Jurkat, Clone E6-1 (cell line): ENCODE measurements around the gene KIRREL3. TPM values are rescaled to one million over a fixed set of nuclear protein-coding genes. Genes with fewer than 3 reads are reported as not detected.

Experiments
- DNase-seq: peaks from one replicate; pipeline ENCODE4 v3.0.0-alpha.2; 2011; ENCODE audit warnings: low read depth, low spot score
- H3K4me3 ChIP-seq: 2 replicates; pipeline ENCODE4 v1.5.1; 2011; ENCODE audit warnings: mild to moderate bottlenecking, low read length, control low read depth, moderate library complexity
- polyA plus RNA-seq: library from polyadenylated mRNA; unstranded; fragments of >200 nt; gene quantifications from one replicate; pipeline ENCODE4 v1.2.1, GENCODE V29; 2012; ENCODE audit warnings: missing spikeins; ENCODE audit not compliant: insufficient read length, insufficient read depth

The KIRREL3 gene
- not detected for polyA plus RNA-seq

DNA sequence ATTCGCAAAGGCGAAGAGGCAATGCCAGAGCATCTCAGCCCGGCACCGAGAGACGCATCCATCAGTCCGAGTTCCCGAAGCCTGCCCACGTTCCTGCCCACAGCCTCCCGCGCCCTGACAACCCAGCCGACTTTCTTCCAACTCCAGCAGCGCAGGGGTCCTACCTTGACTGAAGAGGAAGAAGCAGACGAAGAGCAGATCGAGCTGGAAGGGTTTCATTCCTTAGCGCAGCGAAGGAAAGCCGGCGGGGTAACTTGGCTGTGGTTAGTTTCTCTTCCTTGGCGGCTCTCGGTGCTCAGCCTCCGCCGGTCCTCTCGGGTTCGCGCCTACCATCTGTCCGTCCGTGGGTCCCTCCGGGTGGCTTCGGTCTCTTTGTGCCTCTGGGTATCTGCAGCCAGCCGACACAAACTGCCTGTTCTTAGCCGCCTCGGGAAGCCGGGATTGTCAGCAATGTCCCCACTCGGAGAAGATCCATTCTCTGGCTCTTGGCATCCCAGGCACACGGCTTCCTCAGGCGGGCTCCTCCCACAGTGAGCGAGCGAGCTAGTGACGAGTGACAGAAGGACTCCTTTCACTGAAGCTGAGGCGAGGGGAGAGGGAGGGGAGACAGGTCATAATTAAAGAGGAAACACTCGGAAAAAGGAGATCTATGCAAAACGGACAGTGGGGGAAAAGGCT, at the start of gene KIRREL3:
TSS of gene KIRREL3 (minus strand) at position 480 of the 678 bp plus-strand sequence.
- no peak for DNase-seq
- H3K4me3 ChIP-seq, result no peak within 1 kb of the TSS

DNA sequence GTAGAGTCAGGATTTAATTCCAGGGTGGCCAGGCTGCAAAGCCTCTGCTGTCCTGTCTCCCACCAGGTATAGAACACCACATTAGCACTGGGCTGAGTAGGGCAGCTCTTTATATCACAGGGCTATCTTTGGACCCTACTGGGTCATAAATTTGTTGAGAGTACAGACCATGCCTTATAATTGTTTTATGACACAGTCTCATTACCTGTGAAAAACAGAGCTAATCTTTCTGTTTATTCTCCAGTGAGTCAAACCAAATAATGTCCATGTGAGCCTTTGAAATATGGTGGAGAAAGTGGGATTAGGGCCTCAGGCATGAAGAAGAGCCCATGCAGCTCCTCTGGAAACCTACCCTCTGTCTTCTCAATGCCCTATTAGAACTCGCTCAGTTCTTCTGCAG, 49.6 kb upstream of the KIRREL3 start:
- no peak overlapping the region for H3K4me3 ChIP-seq
- no peak for DNase-seq

DNA sequence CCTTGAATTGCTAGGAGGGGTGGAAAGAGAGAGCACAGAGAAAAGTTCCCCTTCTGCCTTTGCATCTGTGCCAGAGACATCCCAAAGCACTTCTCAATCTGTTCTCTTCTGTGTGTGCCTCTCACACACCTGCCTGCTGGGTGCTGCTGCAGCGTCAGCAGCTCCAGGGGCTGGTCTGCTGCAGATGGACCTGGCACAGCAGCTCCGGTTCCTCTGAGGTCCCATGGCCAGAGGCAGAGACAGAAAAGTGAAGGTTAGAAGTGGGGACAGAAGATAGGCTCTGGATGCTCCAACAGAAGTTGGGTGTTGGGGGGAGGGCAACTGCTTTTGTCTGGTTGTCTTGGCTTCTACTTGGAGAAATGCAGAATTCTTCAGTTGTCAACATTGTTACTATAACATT, 48.9 kb upstream of the KIRREL3 start:
- no peak overlapping the region for H3K4me3 ChIP-seq
- DNase-seq, result no peak

DNA sequence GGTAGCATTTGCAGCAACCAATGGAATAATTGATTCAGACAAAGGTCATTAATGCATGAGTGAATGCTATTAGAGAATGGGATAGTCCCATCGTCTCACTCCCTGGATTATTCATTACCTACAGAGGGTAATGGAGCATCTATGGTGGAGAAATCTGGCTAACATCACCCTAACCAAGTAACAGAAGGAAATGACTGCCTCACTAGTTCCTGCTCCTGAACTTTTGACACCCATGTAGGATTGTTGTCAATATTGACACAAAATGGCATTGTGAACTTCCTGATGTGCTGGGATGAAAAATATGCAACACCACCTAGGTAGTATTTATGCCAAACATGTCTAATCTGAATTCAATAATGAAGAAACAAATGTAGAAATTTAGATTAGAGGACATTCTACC, 44.0 kb upstream of the KIRREL3 start:
- no peak for DNase-seq
- no peak overlapping the region for H3K4me3 ChIP-seq

DNA sequence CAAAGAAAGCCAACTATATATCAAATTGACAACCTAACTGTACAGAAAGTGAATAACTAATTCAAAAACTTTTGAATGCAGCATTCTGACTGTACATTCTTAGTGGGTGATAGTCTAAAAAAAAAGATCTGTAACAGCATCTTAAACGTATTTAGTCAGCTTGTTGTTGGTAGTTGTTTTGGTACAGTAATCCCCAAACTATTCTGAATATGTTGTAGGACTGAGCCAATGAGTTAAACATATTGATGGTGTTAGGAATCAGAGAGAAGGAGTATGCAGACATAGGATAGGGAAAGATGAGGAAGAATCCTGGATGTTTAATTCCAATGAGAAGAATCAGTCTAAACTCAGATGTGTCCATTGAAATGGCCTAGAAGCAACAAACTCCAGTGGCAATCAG, 41.9 kb upstream of the KIRREL3 start:
- DNase-seq, result no peak
- H3K4me3 ChIP-seq, result no peak overlapping the region

DNA sequence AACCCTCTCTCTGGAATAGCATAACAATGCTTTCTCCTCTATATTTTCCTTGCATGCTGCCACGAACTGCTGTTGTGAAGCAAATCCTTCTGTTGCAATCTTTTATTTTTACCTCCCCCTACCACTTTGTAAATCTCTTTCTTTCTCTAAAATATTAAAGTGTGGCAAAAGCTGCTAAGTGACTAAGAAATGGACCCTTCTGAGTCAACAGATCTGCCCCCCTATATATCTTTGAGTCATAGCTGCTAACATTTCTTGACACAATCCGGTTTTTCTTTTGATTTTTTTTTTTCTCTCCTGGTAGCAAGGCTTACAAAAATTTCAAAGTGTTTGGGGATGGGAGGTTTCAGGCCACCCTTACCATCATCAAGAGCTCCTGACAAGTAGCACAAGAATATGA, 39.0 kb upstream of the KIRREL3 start:
- no peak for DNase-seq
- no peak overlapping the region for H3K4me3 ChIP-seq

DNA sequence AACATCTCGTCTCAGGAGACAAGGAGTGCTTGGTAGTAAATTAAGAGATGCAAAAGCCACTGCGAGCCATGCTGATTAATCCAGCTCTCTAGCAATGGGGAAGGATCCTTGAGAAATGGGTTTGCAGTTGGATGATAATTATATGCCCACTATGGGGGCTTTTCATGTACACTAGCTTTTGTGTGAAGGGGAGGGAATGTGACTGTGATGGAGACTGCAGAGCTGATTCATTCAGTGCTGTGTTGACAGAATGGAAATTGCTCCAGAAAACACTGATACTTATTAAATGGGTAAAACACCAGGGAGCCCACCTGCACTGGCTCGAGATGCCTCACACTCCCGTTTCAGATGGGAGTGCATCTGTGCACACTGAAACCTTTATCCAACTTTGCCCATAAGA, 37.0 kb upstream of the KIRREL3 start:
- no peak for DNase-seq
- H3K4me3 ChIP-seq, result no peak overlapping the region

DNA sequence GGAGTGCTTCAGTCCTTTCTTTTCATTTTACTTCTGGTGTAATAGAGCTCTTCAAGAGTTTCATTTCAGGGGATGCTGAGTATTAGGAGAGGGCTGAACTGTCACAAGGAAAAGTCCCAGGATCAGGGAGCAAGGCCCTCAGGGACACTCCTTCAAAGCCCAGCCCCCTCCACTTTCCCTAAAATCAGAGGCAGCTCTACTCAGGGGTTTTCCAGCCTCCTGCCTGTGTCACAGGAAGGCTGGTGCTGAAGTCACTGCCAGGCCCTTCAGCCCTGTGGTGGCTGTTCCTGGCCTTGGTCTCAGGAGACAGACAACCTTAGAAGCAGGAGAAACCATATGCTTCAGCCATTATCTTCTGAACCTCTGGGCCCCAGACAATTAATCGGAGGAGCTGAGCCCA, 36.4 kb upstream of the KIRREL3 start:
- H3K4me3 ChIP-seq, result no peak overlapping the region
- DNase-seq, result no peak

DNA sequence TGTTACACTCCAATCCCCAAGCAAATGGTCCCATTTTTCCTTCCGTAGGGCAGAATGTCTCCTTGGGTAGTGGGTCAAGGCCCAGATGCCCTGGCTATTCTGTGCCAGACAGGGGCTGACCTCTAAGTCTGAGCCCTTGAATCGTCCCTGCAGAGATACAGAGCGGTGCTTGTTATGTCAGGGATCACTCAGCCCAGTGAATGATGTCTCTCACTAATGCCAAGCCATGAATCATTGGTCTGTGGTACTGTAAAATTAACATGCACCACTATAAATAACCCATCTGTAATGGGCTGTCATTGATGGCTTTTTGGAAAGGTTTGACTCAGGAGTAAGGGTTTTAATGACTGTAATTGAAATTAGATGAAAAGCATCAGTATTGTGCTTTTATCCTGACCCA, 35.3 kb upstream of the KIRREL3 start:
- DNase-seq, result no peak
- H3K4me3 ChIP-seq, result no peak overlapping the region

DNA sequence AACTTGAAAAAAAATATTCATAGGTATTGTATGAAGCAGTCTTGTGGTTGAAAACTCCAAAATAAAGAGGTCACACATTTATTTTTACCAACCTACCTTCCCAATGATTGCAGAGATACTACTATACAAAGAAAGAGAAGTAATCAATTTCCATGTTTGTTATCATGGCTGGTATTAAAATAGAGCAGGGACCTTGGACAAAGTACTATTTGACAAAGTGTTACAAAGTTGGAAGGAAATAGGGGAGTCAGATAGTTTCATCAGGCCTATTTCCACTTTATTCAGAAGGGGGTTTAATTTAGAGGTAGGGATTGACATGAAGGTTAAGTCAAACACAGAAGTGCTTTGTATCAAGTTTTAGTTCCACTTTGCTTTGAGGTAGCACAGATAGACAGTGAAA, 34.4 kb upstream of the KIRREL3 start:
- DNase-seq, result no peak
- no peak overlapping the region for H3K4me3 ChIP-seq

DNA sequence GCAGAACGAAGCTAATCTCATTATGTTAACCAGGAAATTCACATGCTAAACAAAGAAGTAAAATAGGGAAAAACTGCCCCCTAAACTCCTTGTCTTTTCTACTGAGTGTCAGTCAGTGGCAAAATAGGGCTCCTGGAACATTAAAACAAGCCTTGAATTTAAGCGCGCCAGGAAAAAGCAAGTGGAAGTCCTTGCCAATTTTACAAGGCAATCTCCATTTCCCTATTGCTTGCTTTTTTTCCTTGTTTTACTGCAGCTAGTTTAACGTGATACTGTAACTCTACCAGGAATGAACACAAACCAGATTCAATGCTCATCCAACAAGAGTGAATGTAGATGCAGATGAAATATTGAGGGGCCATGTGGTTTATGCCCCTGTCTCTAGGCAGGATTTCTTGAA, 28.1 kb upstream of the KIRREL3 start:
- DNase-seq, result no peak
- H3K4me3 ChIP-seq, result no peak overlapping the region

DNA sequence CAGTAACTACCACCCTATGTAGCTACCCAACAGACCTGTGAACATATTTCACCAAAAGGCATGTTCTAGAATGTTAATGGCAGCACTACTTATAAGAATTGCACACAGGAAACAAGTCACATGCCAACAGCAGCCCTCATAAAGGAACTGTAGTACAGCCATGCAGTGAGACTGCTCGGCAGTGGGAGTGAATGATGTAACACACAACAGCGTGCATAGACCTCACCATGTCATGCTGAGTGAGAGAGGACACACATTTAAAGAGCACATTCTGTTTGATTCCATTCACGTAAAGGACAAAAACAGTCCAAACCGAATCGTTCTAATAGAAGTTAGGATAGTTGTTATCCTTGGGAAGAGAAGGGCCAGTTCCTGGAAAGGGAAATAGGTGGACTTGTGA, 27.2 kb upstream of the KIRREL3 start:
- no peak overlapping the region for H3K4me3 ChIP-seq
- DNase-seq, result no peak

DNA sequence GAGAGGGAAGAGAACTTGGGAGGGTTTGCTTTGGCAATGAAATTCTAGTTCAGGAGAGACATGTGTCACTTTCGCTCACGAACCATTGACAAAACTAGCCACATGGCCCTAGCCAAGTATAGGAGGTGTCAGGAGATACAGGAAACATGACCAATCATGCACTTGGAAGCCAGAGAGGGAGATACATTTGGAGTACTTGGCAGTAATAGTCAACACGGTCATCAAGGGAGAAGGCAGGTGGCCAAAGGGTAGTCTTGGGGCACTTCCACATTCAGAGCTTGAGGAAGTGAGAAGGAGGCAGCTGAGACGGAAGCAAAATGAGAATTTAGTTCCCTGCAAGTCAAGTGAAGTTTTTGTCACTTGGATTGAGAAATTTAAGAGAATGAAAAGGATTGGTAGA, 26.4 kb upstream of the KIRREL3 start:
- no peak for DNase-seq
- H3K4me3 ChIP-seq, result no peak overlapping the region

DNA sequence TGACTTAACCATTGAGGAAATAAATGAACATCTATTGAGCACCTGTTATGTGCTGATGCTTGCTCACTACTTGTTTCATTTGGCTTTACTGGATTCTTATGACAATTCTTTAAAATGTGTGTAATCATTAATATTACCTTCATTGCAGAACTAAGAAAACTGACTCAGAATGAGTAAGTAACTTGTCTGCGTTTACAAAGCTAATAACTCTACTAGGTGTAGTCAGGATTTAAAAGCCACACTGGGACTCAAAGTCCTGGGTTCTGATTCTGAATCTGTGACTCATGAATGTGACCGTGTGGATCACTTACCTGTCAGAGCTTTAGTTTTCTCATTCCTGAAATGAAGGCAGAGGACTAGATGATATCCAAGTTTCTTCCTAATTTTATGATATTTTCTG, 23.4 kb upstream of the KIRREL3 start:
- no peak for DNase-seq

DNA sequence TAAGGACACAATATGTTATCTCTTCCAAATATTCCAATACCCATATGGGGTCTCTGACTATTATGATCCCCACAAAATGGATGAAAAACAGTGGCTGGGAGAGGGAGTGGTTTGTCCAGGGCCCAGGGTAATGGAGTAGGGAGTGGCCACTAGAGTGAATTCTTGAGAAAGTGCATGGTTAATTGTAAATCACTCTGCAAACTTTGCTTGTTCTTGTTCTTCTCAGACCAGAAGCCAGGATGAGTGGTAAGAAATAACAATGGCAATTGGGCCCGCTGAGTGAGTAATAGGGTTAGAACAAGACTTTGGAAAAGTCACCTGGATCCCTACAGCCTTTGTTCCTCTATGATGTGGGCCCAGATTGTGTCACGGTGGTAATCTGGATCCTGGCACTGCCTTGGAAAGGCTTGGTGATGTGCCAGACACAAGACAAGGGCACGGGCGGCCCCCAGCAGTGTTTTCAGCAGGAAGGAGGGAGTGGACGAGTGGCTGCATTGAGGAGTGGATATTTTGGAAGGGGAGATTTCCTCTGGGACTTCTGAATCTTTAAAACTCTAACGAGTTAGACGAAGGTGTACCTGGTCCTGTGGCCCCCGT, 18.2 kb upstream of the KIRREL3 start:
- DNase-seq, result no peak
- H3K4me3 ChIP-seq, result no peak overlapping the region

More for the DNA sequence above, 23.4 kb upstream of the KIRREL3 start:
- H3K4me3 ChIP-seq, result no peak overlapping the region

DNA sequence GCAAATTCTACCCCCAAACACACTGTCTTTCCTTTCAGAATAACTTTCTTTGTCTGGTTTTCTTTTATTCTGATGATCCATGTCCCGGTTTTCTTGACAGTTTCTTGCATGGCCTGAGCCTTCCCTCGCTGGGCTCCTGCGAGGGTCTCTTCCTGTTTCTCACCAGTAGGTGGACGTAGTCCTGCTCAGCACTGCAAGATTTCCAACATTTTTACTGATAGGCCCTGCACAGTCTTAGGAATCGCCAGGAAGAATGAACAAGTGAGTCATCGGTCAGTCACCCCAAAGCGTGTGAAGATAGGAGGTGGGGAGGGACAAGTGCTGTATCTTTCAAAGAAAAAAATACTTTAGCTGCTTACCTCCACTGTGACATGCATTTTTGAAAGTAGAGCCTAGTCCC, 16.9 kb upstream of the KIRREL3 start:
- no peak for DNase-seq
- no peak overlapping the region for H3K4me3 ChIP-seq

DNA sequence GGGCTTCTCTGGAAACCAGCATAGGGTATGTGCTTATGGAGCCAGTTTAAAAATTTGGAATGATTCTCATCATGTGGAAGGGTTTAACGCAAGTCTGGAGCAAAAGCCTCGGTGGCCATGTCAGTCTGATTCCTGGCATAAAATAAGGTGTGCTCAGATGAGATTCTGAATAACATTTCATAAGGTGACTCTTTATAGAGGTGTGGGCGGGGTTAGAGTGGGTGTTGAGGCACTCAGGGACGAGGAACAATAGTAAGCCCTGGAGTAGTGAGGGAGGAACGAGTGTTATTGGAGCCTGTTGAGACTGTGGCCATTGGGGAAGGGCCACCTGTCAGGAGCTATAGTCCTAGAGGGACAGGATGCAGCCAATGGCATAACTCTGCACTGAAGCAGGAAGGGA, 13.0 kb upstream of the KIRREL3 start:
- no peak for DNase-seq
- no peak overlapping the region for H3K4me3 ChIP-seq

DNA sequence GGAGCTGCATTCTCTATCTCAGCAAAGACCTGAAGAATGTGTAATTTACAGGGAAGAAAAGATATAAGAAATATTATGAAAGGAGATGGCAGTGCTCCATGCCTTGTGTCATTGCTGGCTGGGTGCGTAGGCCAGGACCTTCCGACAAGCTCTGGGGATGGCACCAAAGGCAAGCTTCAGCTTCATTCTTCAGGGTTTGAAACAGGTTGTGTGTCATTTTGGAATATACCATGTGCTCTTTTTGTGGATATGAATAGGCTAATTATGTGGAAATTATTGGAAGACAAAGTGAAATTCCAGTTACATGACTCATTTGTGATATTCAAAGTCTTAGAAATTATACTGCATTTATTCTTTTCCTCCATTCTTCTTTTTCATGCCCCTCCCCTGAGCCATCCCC, 5.7 kb upstream of the KIRREL3 start:
- no peak overlapping the region for H3K4me3 ChIP-seq
- DNase-seq, result no peak

DNA sequence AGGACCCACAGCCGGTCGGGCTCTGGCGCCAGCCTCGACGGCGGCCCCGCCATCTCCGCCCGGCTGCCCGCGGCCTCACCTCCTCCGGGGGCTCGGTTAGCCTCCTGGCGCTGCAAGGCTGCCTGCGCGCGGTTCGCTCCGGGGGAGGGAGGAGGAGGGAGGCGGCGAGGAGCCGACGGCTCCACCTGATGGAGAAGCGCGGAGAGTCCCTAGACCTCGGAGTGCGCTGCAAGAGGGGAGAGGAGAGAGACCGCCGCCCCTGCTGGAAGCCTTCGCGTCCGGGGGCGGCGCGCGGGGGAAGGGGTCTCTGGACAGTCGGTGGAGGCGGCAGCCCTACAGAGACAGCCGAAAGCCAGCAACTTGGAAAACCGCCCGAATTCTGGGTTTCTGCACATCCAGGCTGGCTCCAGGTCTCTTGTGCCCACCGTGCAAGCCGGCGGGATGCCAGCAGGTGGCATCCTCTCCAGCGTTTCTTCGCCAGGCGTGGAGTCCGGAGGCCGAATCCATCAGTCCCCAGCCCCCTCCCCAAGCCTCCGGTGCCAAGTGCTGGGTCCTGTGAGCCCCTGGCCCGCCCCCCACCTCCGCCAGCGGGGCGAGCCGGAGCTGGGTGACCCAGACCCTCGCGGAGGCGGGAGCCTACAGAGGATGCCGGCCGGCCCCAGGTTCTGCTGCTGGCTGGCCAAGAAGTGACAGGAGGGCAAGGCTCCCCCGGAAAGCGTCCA, 2.9 kb upstream of the KIRREL3 start:
- DNase-seq, result no peak
- H3K4me3 ChIP-seq, result no peak overlapping the region

DNA sequence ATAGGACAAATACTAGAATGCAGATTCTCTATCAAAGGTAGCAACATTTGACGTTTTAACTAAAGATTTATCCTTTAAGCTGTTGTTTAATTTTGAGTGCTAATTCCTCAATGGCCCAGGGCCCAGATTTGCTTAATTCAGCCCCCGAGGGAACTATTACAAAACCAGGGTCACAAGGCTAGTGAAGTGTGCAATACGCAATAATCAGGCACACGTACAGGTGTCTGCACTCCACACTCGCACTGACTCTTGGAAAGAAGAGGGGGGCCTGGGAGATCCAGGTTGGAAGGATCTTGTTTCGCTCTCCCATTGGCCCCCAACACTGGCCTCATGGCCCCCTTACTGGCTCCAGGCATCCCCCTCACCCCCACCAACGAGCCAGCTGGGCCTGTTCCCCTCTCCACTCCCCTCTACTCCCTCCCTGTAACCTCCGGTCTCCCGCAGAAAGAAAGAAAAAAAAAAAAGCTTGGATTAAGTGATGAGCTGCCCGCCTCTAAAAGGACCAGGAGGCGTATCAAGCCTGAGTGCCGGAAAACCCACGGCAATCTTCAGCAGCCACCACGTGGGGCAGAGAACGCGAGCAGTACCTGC, 2.2 kb upstream of the KIRREL3 start:
- no peak for DNase-seq
- no peak overlapping the region for H3K4me3 ChIP-seq
